Measurements from ENCODE around the gene IRF5.

GRCh38 chr7:128909625-128910568 is 27.8 kb upstream of the IRF5 start:
- TF ChIP-seq, protein P1, sequence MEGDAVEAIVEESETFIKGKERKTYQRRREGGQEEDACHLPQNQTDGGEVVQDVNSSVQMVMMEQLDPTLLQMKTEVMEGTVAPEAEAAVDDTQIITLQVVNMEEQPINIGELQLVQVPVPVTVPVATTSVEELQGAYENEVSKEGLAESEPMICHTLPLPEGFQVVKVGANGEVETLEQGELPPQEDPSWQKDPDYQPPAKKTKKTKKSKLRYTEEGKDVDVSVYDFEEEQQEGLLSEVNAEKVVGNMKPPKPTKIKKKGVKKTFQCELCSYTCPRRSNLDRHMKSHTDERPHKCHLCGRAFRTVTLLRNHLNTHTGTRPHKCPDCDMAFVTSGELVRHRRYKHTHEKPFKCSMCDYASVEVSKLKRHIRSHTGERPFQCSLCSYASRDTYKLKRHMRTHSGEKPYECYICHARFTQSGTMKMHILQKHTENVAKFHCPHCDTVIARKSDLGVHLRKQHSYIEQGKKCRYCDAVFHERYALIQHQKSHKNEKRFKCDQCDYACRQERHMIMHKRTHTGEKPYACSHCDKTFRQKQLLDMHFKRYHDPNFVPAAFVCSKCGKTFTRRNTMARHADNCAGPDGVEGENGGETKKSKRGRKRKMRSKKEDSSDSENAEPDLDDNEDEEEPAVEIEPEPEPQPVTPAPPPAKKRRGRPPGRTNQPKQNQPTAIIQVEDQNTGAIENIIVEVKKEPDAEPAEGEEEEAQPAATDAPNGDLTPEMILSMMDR (IDR thresholded peaks at IDR 0.05; ENCODE audit: low read depth, low read length, missing input control), result no peak
- TF ChIP-seq, protein P2, sequence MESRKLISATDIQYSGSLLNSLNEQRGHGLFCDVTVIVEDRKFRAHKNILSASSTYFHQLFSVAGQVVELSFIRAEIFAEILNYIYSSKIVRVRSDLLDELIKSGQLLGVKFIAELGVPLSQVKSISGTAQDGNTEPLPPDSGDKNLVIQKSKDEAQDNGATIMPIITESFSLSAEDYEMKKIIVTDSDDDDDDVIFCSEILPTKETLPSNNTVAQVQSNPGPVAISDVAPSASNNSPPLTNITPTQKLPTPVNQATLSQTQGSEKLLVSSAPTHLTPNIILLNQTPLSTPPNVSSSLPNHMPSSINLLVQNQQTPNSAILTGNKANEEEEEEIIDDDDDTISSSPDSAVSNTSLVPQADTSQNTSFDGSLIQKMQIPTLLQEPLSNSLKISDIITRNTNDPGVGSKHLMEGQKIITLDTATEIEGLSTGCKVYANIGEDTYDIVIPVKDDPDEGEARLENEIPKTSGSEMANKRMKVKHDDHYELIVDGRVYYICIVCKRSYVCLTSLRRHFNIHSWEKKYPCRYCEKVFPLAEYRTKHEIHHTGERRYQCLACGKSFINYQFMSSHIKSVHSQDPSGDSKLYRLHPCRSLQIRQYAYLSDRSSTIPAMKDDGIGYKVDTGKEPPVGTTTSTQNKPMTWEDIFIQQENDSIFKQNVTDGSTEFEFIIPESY (IDR thresholded peaks at IDR 0.05), result no peak
- TF ChIP-seq REST (IDR thresholded peaks at IDR 0.05) (no peak), RAD21 (IDR thresholded peaks at IDR 0.05) (no peak), SP1 (IDR thresholded peaks at IDR 0.05) (no peak), YY1 (IDR thresholded peaks at IDR 0.05) (no peak), TAF1 (conservative IDR thresholded peaks at IDR 0.05) (no peak), GABPA (IDR thresholded peaks at IDR 0.05 in 1 of 2, conservative IDR thresholded peaks at IDR 0.05 in 1 of 2) (no peak), MAX (IDR thresholded peaks at IDR 0.05) (no peak), EGR1 (IDR thresholded peaks at IDR 0.05; ENCODE audit: low read depth in 2 of 2) (no peak), FOXA1 (IDR thresholded peaks at IDR 0.05) (no peak)
- TF ChIP-seq, protein P3, sequence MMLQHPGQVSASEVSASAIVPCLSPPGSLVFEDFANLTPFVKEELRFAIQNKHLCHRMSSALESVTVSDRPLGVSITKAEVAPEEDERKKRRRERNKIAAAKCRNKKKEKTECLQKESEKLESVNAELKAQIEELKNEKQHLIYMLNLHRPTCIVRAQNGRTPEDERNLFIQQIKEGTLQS (IDR thresholded peaks at IDR 0.05), result no peak

All from liver (tissue), 3 donors.